GM12864 (cell line): ENCODE data around the gene RPL15.
"Not testable (repeated sequence)": the region's sequence is repeated elsewhere in the genome, so short reads cannot be mapped to it uniquely, and the experiment has no call there.

Experiments
- DNase-seq: peaks from one replicate; pipeline ENCODE4 v3.0.0-alpha.2; 2011; ENCODE audit warnings: low read depth
- H3K4me3 ChIP-seq: 2 replicates; pipeline ENCODE4 v1.5.1; 2011; ENCODE audit warnings: mild to moderate bottlenecking, low read depth, low read length, control low read depth
- CTCF ChIP-seq: IDR thresholded peaks from 2 replicates; pipeline ENCODE4 v1.5.1; 2011; ENCODE audit warnings: low read depth, mild to moderate bottlenecking, moderate library complexity, low read length, control low read depth, inconsistent platforms; ENCODE audit errors: missing control alignments

RPL15 gene

GRCh38 chr3:23874359-23875112 lies 42.4 kb upstream of the RPL15 start:
- no peak overlapping the region for H3K4me3 ChIP-seq
- no peak for TF ChIP-seq CTCF
- no peak for DNase-seq

- DNase-seq, result no peak
- no peak for TF ChIP-seq CTCF
- H3K4me3 ChIP-seq, result no peak overlapping the region
Observed at GRCh38 chr3:23875113-23875725, 41.7 kb upstream of the RPL15 start.

- no peak for TF ChIP-seq CTCF
- DNase-seq, result no peak
Observed at GRCh38 chr3:23876923-23877322, 40.0 kb upstream of the RPL15 start.

GRCh38 chr3:23877329-23877980 lies 39.5 kb upstream of the RPL15 start:
- no peak for DNase-seq
- no peak for TF ChIP-seq CTCF
- H3K4me3 ChIP-seq, result no peak overlapping the region

More at GRCh38 chr3:23876923-23877322, 40.0 kb upstream of the RPL15 start:
- no peak overlapping the region for H3K4me3 ChIP-seq

- TF ChIP-seq CTCF, result no peak
- H3K4me3 ChIP-seq, result no peak overlapping the region
- DNase-seq, result no peak
Observed at GRCh38 chr3:23879485-23879884, 37.4 kb upstream of the RPL15 start.

- no peak for TF ChIP-seq CTCF
- no peak overlapping the region for H3K4me3 ChIP-seq
- no peak for DNase-seq
Observed at GRCh38 chr3:23880703-23881339, 36.1 kb upstream of the RPL15 start.

GRCh38 chr3:23881993-23882392 lies 34.9 kb upstream of the RPL15 start:
- not testable (repeated sequence) for H3K4me3 ChIP-seq, DNase-seq
